HT1080 (cell line): ENCODE results near the gene NMT2. TPM values are rescaled to one million over a fixed set of nuclear protein-coding genes. Genes with fewer than 3 reads are reported as not detected.

Experiments used
- DNase-seq: peaks from one replicate; pipeline ENCODE4 v3.0.0-alpha.2; 2015; ENCODE audit warnings: low read depth
- small RNA-seq: library from RNA; depleted of rRNA; stranded (forward); fragments of <200 nt; gene quantifications from one replicate; pipeline ENCODE3, GENCODE V24; 2014
- total RNA-seq: library from RNA; depleted of rRNA; stranded (reverse); fragments of >200 nt; shearing (Covaris generic); gene quantifications from 2 replicates; pipeline ENCODE4 v1.2.3, GENCODE V29; 2014; rRNA removed

NMT2 gene
- total RNA-seq, 1 experiment from 2014 or later: 38.1 TPM

- no peak for DNase-seq
These were observed 75.6 kb downstream of the NMT2 start for GRCh38 chr10:15092855-15093408.

DNA sequence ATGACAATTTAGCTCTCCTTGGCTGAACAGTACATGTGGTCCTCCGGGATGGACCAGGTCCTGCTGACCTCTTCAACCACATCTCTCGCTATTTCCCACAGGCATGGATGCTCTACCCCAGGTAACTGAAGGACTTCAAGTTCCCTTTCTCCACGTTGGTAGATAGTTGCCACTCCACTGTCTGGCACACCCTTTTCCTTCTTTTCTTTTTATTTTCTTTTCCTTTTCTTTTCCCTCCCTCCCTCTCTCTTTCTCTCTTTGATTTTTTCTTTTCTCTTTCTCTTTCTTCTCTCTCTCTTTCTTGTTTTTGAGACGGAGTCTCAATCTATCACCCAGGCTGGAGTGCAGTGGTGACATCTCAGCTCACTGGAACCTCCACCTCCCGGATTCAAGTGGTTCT, 77.1 kb downstream of the NMT2 start:
- no peak for DNase-seq

DNA sequence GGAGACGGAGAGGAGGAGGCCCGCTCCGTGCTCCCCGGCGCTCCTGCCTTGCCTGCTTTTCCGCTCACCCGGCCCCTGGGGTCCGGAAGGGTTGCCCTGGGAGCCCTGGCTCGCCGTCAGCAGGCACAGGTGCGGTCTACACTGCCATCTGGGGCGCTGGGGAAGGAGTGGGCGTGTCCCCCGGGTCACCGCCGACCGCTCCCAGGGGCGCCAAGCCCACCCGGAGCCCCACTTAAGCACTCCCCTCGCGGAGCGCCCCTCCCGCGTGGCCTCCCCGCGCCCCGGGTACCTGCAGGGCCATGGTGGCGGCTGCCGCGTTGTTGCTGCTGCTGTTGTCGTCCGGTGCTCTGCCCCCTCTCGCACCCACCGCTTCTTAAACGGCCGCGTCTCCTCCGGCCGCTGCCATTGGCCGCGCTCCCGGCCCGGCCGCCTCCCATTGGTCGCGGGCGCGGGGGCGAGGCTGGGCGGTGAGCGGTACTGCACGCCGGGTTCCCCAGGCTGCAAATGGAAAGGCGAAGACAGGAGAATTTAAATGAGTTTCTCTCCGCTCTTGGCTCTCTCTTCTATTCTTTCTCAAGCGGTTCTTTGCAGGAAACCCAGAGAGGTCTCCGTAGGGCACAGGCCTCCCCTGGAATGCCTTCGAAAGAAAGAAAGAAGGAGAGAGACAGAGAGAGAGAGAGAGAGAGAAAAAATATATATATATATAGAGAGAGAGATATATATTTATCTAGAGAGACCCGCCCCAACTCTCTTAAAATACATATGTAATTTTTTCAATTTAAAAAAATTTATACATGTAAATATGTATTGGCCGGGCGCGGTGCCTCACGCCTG, 79.8 kb downstream of the NMT2 start, which contains the start of gene ACBD7:
Gene ACBD7, minus strand, starts transcription at position 349 of the 834 bp plus-strand sequence. Its CDS starts 48 bp downstream, at position 301.
- DNase-seq: peak; percentile 77

- DNase-seq: peak; percentile 91
These were observed 84.0 kb downstream of the NMT2 start for GRCh38 chr10:15084502-15084922.

- no peak for DNase-seq
These were observed 84.6 kb downstream of the NMT2 start for GRCh38 chr10:15083674-15084501.

GRCh38 chr10:15075421-15075820, 93.1 kb downstream of the NMT2 start:
- DNase-seq: no peak

DNA sequence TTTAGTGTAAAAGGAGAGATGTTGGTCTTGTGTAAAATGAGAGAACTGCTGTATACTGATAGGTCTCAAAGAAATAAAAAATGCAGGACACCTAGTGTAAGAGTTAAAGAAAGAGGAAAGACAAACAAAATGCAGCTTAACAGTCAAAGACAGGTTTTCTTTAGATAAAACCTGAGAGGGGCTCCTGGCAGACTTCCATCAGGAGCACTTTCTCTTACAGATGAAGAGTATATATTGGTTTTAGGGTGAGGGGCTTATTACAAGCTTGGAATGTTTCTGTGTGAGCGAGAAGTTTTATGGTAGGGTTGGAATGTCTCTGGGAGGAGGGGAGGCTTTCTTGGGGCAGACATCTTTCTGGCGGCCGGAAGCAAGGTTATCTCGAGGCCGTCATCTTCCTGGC, 96.1 kb downstream of the NMT2 start:
- no peak for DNase-seq

GRCh38 chr10:15069230-15069629, 99.3 kb downstream of the NMT2 start:
- DNase-seq: peak; percentile 5

GRCh38 chr10:15068802-15069201, 99.7 kb downstream of the NMT2 start:
- DNase-seq: peak; percentile 39

DNA sequence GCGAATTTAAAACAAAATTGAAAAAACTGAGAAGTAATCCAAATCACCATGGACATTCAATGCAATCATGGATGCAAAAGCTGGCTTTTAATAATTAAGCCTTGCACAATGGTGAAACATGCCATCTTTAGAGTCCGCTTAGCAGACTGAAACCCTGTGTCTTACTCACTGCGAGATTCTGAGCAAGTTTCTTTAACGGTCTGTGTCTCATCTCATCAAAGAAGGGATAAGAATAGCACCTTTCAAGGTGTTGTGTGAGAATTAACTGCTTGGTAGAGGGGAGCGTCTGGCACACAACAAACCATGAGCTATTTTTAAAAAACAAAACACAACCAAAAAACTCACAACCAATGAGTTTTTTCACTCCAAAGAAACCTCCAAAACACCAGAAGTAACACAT, 101.3 kb downstream of the NMT2 start:
- no peak for DNase-seq

DNA sequence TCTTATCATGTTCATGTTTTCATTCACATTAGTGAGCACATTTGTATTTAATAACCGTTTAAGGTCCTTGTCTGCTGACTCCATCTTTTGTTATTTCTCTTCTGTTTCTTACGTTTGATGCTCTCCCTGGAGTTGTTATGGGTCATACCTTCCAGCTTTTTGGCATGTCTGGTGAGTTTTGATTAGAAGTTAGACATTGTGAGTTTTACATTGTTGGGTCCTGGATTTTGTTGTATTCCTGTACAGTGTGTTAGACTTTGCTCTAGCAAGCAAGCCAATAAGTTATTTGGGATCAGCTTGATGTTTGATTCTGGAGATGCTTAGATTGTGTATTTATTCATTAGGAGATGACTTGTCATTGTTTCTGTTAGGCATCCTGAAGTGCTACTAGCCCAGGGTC, 107.9 kb downstream of the NMT2 start:
- no peak for DNase-seq

GRCh38 chr10:15059914-15060313, 108.6 kb downstream of the NMT2 start:
- no peak for DNase-seq

DNA sequence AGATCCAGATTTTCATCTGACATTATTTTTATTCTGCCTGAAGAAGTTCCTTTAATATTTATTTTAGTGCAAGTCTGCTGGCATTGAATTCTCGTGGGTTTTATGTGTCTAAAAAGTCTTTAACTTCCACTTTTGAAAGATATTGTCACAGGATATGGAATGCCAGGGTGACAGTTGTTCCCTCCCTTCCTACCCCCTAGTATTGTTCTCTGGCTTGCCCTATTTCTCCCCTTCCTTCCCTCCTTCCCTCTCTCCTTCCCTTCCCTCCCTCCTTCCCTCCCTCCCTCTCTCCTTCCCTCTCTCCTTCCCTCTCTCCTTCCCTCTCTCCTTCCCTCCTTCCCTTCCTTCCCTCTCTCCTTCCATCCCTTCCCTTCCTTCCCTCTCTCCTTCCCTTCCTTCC, 109.8 kb downstream of the NMT2 start:
- DNase-seq: no peak

Small RNA genes within 50 kb of the gene (small RNA-seq; reads per million reads assigned to genes)
- not detected for gene AL590365.1

Other genes with a start within 250 kb of the NMT2 start
- 4.6 and 10.4 TPM in 2 replicates for gene DCLRE1C, start 214.6 kb downstream of the NMT2 start, total RNA-seq
- not detected in 2 replicates for gene MEIG1, start 209.3 kb downstream of the NMT2 start, total RNA-seq
- not detected in 2 replicates for gene OLAH, start 124.8 kb downstream of the NMT2 start, total RNA-seq
- gene ACBD7, start 79.9 kb downstream of the NMT2 start, total RNA-seq: 0.27 and 0.39 TPM in 2 replicates
- 14.0 and 20.4 TPM in 2 replicates for gene RPP38, start 71.3 kb downstream of the NMT2 start, total RNA-seq
- gene FAM171A1, start 202.6 kb upstream of the NMT2 start, total RNA-seq: 35.9 and 41.3 TPM in 2 replicates